Measurements from ENCODE around the gene PLEKHA3. TPM values are rescaled to one million over a fixed set of nuclear protein-coding genes. Genes with fewer than 3 reads are reported as not detected.

The PLEKHA3 gene
- total RNA-seq, 1 experiment from 2014 or later = 26.8 TPM

DNA sequence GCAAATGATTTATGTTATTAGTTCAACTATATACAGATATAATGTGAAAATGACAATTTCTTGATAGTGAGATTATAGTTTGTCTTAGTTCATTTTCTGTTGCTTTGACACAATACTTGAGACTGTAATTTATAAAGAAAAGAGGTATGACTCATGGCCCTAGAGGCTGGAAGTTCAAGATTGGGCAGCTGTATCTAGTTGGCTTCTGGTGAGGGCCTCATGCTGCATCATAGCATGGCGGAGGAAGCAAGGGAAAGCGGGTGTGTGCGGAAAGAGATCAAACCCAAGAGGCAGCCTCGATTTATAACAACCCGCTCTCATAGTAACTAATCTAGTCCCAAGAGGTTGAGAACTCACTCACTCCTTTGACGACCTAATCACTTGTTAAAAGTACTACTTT is 11.4 kb downstream of the PLEKHA3 start:
- Histone ChIP-seq H3K9ac (ENCODE audit: low read length) (no peak overlapping the region), H3K9me2 (ENCODE audit: insufficient read depth) (no peaks in the 10 kb centered on the region), H3K9me3 (ENCODE audit: control insufficient read depth in 1 of 2, insufficient read depth in 1 of 2, low read depth in 1 of 2, low read length in 2 of 2) (no peaks in the 10 kb centered on the region), H3K36me3 (ENCODE audit: control insufficient read depth in 1 of 2, insufficient read depth in 2 of 2, low read length in 2 of 2) (peaks cover 6 to 16% of the 10 kb centered on the region in 2 experiments; a peak in 3 of 4 replicates), H4K20me1 (ENCODE audit: insufficient read depth) (no peaks in the 10 kb centered on the region; the same call in 1 of the 2 replicates), H3K4me2 (ENCODE audit: low read length) (no peak overlapping the region), H3K79me2 (ENCODE audit: insufficient read depth, low read length) (0 out of 2 replicates have a peak, but pooled peaks cover 5% of the 10 kb centered on the region), H3K4me1 (ENCODE audit: control insufficient read depth in 1 of 2, insufficient read depth in 2 of 2, low read length in 2 of 2) (no peaks in the 10 kb centered on the region), H3K4me3 (replicated peaks in 1 of 2; ENCODE audit: low read depth in 1 of 2, low read length in 2 of 2) (no peak overlapping the region), H3K27ac (ENCODE audit: low read depth, low read length) (no peak overlapping the region), H3K27me3 (ENCODE audit: insufficient read depth, low read length) (no peaks in the 10 kb centered on the region), H2AFZ (ENCODE audit: low read depth, low read length, poor library complexity, severe bottlenecking) (no peak overlapping the region)
- intact Hi-C loops (cut with micrococcal nuclease) = loop anchor here (10.0 kb wide), 1 partner anchor 1023 kb away; no protein-coding TSS in a partner anchor
- TF ChIP-seq TCF7L2 (IDR thresholded peaks at IDR 0.05; ENCODE audit: borderline replicate concordance, extremely low read depth, insufficient read depth, insufficient read length) (no peak), CTCF (IDR thresholded peaks at IDR 0.05 in 2 of 3, conservative IDR thresholded peaks at IDR 0.05 in 1 of 3; ENCODE audit: borderline replicate concordance in 1 of 3, insufficient read depth in 1 of 3, low read depth in 2 of 3, low read length in 2 of 3) (no peak), ZBTB33 (IDR thresholded peaks at IDR 0.05; ENCODE audit: extremely low read depth, insufficient replicate concordance, low read length) (no peak), CEBPB (IDR thresholded peaks at IDR 0.05; ENCODE audit: low read depth) (no peak)
- DNase-seq (ENCODE audit: low read depth, low spot score) = no peak
- no TSS peak for BruUV-seq (replicated peaks)
- ChIA-PET POLR2A (no interaction called here), RAD21 (ENCODE audit: low non-redundant PET in 1 of 2, low total read pairs in 2 of 2, uncharacterized antibody in 2 of 2, unreplicated experiment in 2 of 2) (no interaction called here), CTCF (no interaction called here)
- no peak for ATAC-seq
